Stimulated activated CD4-positive, alpha-beta T cell treated with anti-CD3 and anti-CD28 coated beads, TNF-alpha, amount 100 ng/mL, for 4 hours (primary cell): ENCODE data around the gene MICALL1.

Source experiments
- DNase-seq, 3 experiments: peaks; one replicate each; pipeline ENCODE4 v3.0.0-alpha.2; 2020; ENCODE audit warnings: low read depth in 3 of 3

Gene MICALL1

DNA sequence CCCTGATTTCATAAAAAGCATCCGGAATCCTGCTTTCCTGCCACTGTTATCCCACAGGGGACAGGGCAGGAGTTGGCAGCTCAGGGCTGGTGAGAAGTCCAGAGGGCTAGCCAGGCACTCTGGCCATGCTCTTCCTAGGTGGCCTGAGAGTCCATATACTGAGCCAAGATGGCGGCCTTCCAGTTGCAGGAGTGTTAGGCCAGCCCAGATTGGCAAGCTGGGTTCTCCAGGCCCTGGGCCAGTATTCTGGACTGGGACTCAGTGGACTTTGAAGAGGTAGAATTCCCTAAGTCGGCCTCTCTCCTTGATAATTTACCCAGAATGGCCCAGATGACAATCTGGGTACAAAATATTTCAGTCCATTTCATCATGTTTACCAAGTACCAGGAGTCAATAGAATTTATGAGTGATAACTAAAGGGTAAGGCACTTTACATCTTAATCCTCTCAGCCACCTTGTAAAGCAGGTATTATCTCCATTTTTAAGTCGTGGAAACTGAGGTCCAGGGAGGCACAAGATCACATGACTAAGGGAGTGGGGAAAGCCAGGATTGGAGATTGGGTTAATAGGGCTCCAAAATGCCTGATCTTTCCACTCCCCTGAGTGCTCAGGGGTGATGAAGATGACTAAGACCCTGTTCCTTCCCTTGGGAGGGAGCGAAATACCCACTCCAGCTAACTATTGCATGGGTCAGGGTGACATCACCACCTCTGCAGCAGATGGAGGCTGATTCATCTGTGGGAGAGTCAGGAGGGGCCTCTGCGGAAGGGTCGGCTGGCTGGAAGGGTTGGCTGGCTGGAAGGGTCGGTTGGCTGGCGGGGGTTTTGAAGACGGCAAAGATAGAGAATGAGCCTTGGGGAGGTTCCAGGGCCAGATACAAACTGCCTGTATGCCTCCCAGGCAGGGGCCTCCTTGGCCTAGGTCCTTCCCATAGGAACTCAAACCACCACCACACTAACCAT lies 1.2 kb upstream of the MICALL1 start:
- DNase-seq: no peak

DNA sequence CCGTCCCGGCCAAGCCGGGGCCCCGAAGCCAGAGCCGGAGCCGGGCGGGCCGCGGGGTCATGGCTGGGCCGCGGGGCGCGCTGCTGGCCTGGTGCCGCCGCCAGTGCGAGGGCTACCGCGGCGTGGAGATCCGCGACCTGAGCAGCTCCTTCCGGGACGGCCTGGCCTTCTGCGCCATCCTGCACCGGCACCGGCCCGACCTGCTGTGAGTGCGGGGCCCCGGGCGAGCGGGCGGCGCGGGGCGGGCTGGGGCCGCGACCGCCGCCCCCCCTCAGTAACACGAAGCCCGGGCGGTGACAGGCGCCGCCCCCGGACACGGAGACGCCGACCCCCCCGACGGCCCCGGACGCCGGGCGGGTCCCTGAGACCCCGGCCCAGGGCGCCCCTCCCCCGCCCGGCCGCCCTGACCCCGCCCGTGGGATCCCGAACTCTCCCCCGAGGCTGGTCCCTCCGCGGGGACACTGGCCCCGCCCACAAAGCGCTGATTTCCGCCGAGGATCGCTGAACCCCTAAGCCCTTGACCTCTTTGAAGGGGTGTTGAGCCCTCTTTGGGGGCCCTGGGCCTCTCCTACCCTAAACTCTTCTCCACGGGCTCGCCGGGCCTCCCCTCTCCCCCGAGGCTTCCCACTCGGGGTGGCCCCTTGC lies 389 bp downstream of the MICALL1 start:
- peak in 2 of 3 experiments; percentile 24 to 25 for DNase-seq

DNA sequence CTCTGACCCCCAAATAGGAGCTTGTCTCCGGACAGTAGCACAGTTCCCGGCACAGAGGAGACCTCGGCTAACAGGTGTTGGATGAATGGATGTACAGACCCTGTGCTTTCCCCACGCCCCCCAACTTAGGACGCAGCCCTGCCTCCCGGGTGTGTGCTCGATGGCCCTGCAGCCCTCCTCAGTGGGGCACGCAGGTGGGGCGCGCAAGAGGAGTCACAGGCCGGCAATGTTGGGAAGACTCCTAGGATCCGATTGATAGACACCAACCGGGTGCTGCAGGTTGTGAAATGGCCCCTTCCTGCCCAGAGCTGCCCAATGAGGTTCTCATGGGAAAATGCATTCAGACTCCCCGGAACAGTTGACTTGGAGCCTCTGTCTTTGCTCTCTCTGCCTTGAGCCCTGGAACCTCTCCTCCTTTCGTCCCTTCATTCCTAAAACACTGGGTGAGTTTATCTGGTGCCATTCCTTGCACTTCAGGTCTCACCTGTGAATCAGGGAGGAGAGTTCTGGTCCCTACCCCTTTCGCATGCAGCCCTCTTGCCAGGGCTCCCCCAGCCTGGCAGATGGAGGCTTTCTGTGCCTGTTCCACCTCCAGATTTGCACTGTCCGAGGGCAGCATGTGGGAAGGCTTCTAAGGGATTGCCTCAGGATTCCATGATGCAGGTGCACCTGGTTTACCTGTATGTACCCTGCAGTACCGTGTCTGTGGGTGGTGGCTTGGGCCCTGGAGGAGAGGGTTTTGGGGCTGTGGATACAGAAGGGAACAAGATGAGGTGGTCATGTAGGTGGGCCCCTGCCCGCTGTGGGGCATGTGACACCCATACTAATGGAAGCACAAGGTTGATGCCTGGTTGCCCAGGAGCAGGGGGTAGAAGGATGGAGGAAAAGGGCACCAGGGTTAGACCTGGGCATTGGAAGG lies 1.2 kb downstream of the MICALL1 start:
- DNase-seq: no peak

DNA sequence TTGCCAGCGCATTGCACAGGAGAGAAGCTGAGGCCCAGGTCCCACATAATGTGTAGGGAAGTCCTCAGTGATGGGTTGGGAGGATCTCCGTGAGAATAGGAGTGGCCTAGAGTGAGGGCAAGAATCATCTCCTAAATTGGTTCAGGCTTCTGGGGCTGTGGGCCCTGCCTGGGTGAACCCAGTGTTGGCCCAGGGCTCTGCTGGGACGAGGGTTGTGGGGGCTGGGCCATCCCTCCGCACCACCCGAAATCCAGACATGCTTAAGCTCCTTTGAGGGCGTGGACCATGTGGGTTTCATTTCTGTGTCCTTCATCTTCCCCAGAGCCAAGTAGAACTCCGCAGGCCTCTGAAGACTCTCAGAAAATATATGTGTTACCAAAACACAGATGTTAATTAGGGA lies 3.7 kb downstream of the MICALL1 start:
- DNase-seq: no peak

DNA sequence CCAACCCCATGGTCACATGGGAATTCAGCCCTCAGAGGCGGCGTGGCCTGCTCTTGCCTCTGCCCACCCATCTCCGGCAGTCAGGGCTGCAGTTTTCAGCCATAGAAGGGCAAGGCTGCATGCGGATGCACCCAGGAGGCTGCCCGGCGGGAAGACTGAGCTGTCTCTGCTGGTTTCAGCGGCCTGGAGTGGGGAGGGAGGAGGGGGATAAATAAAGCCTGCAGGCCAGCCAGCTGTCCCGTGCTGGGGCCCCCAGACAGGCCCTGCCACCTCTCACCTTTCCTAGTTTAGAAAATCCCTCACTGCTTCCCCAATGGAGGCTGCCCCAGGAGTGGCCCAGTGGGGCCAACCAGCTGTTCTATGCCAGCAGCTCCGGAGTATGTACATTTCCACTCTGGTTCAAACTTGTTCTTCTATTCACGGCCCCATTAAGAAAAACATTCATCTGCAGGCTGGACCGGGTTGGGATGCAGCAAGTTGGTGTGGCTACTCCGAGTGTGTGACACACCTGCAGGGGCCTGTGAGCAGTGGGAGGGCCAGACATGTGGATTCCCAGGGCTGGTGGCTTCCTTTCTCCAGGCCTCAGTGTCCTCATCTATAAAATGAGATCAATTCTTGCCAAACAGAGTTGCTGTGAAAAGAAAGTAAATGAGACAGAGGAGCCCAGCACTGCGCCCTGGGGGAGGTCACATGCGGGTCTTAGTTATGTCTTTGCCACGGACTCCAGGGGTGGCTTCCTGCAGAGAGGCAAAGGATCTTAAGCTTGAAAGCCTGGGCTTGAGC lies 5.0 kb downstream of the MICALL1 start:
- no peak for DNase-seq

DNA sequence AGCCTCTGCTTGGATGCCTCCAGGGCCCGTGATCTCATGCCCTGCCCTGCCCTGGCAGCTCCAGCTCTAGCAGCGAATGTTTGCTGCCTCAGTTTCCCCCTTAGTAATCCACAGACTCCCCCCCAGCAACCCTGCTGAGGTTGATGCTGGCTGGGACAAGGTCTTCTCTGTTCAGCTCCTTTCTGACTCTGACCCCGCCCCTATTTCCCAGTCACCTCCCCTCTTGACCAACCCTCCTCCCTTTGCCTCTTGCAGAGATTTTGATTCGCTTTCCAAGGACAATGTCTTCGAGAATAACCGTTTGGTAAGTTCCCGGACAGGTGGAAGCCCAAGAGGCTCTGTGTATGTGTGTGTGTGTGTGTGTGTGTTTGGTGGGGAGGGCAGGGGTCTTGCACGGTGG lies 5.6 kb downstream of the MICALL1 start:
- no peak for DNase-seq

DNA sequence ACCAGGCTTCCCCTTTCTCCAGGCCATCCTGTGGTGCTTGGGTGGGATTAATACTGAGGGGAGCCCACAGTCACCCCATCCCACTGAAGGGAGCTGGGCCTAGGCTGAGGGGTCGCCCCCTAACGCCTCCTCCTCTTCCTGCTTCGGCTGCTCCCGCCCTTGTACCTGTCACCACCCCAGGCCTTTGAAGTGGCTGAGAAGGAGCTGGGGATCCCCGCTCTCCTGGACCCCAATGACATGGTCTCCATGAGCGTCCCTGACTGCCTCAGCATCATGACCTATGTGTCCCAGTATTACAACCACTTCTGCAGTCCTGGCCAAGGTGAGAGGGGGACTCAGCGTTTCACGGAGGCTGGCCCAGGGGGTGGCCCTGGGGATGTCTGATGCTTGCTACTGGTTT lies 6.1 kb downstream of the MICALL1 start:
- DNase-seq: no peak

DNA sequence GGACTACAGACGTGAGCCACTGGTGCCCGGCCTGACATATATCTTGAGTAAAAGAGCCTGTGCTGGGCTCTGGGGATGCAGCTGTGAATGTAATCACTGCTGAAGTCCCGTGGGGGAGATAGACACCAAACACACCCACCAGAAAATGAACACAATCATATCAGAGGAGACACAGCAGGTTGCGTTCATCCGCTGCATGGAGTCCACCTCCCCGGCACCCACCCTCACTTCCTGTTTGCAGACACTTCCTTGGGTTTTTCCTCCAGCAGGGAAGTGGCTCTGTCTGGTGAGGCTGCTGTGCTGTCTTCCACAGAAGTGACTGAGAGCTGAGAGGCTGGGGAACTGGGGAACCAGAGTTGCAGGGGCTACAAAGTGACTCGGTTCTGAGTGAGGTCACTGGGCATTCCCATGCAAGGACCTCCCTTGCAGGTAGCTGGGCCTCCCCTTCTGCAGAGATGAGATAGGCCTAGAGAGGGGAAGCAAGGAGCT lies 7.2 kb downstream of the MICALL1 start:
- DNase-seq: no peak

DNA sequence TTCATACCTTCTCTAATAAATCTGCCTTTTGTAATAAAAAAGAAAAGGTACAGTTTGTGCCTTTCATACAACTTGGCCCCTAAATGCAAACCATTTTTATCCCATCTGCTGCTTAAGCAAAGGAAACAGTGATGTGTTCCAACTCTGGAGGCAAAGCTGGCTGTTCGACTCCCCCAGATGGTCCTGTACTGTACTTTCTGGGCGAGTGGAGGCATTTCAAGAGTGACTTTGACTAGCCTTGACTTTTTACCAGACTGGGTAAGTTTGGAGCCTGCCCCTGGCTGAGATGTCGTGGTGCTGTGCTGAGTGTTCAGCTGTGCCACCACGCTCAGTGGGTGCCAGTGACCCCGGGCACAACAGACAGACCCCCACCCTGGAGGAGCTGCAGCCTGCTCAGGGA lies 10.2 kb downstream of the MICALL1 start:
- no peak for DNase-seq

DNA sequence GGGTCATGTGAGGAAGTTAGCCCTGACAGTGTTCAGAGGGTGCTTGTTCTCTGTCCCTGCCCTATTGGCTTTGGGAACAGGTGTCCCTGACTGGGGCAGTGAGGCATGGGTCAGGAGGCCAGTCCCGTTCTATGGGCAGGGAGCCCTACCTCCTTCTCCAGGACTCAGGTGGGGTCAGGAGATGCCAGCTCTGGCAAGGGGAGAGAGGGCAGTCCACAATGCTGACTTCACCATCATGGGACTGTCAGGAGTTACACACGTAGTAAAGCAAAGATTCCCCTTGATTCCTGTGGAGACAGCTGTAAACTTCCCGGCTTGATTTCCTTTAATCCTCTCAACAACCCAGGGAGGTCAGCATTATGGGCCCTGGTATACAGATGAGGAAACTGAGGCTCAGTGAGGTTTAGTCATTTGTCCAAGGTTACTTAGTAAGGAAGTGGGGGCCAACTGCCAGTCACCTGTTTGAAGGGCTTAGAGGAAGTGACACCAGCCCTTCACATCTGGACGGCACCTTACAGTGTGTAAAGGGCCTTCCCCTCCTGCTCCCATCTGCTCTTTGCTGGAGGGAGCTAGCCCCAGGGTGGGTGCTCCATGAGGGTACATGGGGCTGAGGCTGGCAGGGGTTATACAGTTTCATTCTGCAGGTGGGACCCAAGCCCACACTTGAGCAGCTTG lies 11.9 kb downstream of the MICALL1 start:
- DNase-seq: no peak

DNA sequence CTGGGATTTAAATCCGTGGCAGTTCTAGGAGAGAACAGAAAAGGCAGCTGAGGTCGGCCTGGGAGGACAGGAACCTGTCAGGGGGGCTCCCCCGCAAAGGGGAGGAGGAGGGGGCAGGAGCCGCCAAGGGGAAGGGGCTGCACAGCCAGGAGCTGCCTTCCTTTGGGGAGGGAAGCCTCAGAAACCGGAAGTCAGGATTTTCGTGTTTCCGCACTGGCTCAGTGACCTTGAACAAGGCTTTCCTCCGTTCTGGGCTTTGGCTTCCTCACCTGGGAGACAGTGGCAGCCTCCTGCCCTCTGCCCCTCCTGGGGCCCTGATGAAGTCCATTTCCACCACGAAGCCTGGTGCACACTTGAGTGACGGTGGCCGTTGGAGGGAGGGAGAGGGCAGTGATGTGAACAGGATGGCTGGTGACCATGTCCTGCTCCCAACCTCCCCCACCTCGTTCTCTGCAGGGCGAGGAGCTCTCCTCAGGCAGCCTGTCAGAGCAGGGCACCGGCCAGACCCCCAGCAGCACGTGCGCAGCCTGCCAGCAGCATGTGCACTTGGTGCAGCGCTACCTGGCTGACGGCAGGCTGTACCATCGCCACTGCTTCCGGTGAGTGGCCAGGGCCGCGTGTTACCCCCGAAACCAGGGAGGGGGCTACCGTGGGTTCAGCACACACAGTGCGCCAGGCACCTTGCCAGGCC lies 12.6 kb downstream of the MICALL1 start:
- no peak for DNase-seq

DNA sequence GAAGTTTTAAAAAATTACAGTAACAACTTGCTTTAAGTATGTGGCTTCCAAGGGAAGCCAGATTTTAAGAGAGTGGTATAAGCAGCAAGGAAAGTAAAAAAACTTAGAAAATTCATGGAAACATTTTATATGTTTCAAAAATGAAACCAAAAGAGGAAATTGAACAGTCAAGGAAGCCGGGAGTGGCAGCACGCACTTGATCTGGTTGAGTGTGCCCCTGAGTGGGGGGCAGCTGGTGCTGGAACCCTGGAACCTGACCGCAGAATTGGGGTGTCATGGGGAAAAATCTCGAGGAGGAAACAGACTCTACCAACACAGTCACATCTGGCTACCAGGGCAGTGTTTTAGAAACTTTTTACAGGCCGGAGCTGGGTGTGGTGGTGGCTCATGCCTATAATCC lies 14.0 kb downstream of the MICALL1 start:
- DNase-seq: no peak

DNA sequence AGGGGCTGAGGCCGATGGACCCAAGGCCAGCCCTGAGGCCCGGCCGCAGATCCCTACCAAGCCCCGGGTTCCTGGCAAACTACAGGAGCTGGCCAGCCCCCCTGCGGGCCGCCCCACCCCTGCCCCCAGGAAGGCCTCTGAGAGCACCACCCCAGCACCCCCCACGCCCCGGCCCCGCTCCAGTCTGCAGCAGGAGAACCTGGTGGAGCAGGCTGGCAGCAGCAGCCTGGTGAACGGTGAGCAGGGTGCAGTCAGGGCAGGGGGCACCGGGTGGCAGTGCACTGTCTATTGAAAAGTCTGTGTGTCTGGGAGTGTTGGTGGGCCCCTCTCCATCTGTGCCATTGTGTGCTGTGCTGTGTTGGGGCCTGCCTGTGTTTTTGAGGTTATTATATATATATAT lies 16.1 kb downstream of the MICALL1 start:
- DNase-seq: no peak

DNA sequence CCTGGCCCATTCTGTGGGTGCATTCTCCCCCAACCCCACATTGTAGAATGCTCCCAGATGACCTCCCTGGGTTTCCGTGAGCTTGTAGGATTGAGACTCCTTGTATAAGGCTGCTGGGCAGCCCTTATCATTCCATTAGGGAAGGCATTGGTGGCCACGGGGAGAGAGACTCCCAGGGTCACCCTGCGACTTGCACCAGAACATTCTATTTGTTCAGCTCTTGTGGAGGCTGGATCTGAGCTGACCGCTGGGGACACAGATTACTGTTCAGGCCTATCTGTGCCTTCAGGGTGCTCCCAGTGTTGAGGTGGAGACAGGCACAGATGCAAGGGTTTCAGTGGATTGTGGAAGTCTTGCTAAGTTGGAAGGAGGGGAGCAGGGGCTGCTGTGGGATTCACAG lies 17.8 kb downstream of the MICALL1 start:
- DNase-seq: no peak

DNA sequence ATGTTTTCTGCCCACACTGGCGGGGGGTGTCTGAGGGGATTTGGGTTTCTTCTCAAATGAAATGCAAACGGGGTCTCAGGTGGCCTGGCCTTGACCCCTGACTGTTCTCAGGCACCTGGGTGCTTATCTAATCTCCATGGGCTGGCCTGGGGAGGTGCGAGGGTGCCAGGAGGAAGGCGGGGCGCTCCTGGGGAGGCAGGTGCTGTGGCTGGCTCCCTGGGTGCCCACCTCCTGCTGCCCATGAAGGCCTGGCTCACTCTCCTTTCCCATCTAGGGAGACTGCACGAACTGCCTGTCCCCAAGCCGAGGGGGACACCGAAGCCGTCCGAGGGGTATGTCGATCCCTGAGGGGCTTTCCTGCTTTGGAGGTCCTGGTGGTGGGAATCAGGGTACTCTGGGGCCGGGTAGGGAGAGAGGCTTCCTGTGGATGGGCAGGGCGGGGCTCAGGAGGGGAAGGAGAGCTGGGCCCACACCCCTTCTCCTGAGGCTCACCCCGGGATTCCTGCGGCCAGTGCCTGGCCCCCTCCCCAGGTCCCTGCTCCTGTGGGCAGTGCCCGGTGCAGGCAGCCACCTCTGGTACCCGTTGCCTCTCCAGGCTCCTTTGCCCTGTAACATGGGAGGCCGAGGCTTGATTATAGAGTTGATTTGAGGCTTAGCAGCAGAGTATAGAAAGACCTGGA lies 18.4 kb downstream of the MICALL1 start:
- no peak for DNase-seq

DNA sequence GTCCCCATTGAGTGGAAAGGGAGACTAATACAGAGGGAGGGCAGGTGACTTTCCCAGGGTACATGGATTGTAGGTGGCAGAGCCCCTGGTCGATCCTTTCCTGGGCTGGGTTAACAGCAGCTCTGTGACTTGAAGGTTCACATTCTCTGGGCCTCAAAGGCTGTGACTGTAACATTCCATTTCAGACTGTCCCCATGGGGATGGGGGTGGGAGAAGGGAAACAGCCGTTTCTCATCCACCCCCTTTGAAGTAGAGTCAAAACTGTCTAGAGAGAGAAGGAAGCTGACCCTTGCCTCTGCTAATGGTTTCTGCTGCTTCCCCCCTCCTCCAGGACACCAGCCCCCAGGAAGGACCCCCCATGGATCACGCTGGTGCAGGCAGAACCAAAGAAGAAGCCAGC lies 19.2 kb downstream of the MICALL1 start:
- DNase-seq: no peak

DNA sequence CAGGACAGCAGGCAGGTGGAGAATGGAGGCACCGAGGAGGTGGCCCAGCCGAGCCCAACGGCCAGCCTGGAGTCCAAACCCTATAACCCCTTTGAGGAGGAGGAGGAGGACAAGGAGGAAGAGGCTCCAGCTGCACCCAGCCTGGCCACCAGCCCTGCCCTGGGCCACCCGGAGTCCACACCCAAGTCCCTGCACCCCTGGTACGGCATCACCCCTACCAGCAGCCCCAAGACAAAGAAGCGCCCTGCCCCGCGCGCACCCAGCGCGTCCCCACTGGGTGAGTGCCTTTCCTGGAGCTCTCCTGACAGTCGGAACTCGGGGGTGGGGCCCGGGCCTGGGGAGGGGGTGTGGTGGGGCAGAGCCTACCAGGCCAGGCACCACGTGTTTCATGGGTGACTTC lies 19.7 kb downstream of the MICALL1 start:
- DNase-seq: no peak

DNA sequence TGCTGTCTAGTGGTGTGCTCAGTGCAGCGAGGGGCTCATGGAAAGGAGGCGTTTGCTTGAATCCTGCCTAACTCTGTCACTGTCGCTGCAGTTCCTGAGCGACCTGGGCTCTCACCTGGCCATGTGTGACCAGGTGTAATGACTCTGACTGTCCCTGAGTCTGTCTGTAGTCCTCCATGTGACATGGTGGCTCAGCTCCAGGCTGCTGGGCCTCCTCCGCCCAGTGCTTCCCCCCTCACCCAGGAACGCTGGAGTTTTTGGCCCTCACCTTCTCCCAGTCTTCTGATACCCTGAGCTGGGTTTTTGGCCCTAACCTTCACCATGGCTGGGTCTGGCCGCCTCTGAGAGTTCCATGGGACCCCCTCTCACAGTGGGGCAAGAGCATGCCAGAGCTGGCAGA lies 20.3 kb downstream of the MICALL1 start:
- no peak for DNase-seq
